Mammary epithelial cell (primary cell): ENCODE measurements around the gene ANO2.

Experiments used
- EZH2 ChIP-seq: IDR thresholded peaks from 2 replicates; pipeline ENCODE4 v1.6.1; 2012; ENCODE audit warnings: low read length, inconsistent platforms, borderline replicate concordance
- TF ChIP-seq, protein P1 (sequence below), 2 donors: IDR thresholded peaks in 1 of 2; conservative IDR thresholded peaks in 1 of 2; 2 replicates each; pipeline ENCODE4 v1.5.1; 2011 to 2012; ENCODE audit warnings: inconsistent platforms in 2 of 2, low read length in 2 of 2, mild to moderate bottlenecking in 2 of 2, control low read depth in 1 of 2, low read depth in 1 of 2; ENCODE audit not compliant: insufficient read depth in 1 of 2; ENCODE audit errors: extremely low read depth in 1 of 2

DNA sequence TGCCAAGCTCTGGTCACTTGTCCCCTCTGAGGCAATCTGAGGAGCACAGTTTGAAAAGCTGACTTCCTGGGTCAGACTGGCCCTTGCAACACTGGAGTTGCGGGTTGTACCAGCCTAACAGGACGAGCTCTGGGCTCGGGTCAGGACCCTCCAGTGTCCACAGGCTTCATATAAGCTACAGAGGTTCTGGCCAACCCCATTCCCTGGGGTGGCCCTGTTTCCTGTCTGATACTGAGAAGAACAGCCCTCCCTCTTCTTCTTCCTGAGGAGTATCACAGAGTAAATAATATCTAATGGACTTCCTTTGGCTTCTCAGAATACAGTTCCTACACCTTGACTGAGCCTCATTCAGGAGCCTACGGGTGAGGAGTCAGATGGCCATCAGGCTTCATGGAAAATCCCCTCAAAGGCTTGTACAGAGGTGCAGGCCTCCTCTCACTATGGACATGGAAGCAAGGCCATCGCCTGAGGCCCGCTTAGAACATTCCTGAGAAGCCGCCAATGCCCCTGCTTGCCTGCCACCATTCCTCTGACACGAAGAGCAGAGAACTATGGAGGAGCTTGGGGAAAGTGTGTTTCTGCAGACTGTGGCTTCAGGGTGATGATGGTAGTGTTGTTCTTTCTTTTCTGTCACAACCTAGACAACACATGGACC is 28.5 kb upstream of the ANO2 start:
- TF ChIP-seq, protein P1, sequence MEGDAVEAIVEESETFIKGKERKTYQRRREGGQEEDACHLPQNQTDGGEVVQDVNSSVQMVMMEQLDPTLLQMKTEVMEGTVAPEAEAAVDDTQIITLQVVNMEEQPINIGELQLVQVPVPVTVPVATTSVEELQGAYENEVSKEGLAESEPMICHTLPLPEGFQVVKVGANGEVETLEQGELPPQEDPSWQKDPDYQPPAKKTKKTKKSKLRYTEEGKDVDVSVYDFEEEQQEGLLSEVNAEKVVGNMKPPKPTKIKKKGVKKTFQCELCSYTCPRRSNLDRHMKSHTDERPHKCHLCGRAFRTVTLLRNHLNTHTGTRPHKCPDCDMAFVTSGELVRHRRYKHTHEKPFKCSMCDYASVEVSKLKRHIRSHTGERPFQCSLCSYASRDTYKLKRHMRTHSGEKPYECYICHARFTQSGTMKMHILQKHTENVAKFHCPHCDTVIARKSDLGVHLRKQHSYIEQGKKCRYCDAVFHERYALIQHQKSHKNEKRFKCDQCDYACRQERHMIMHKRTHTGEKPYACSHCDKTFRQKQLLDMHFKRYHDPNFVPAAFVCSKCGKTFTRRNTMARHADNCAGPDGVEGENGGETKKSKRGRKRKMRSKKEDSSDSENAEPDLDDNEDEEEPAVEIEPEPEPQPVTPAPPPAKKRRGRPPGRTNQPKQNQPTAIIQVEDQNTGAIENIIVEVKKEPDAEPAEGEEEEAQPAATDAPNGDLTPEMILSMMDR (conservative IDR thresholded peaks at IDR 0.05 in 1 of 2, IDR thresholded peaks at IDR 0.05 in 1 of 2; ENCODE audit: extremely low read depth in 1 of 2, insufficient read depth in 1 of 2, low read depth in 1 of 2, low read length in 2 of 2): no peak
- no peak for TF ChIP-seq EZH2
